T-cell (primary cell): ENCODE data around the gene C17orf107. TPM values are rescaled to one million over a fixed set of nuclear protein-coding genes. Genes with fewer than 3 reads are reported as not detected.
"Not testable (repeated sequence)": the region's sequence is repeated elsewhere in the genome, so short reads cannot be mapped to it uniquely, and the experiment has no call there.

Experiments used
- ATAC-seq, 4 experiments: fragments of 200-7000 bp in 3 of 4; fragments of 150-1000 bp in 1 of 4; cut with Tn5 transposase; replicated peaks in 1 of 4; 1 replicate in 3 of 4; 2 replicates in 1 of 4; pipeline ENCODE4 v1.10.0; 2021; ENCODE audit warnings: moderate library complexity in 3 of 4, mild to moderate bottlenecking in 2 of 4, moderate number of reproducible peaks in 1 of 4
- CTCF ChIA-PET, 2 donors: fragments of 300-600 bp; sonication (Branson Sonifier 250); formaldehyde crosslinking; loops; one replicate each; lab custom pipeline; 2022; ENCODE audit warnings: antibody characterized with exemption in 2 of 2; lab: Charles Lee
- POLR2A ChIA-PET, 2 donors: fragments of 300-600 bp; sonication (Branson Sonifier 250); formaldehyde crosslinking; loops; one replicate each; lab custom pipeline; 2022; ENCODE audit warnings: antibody characterized with exemption in 2 of 2; lab: Charles Lee
- DNase-seq, 35 experiments: peaks; one replicate each; pipeline versions ENCODE4 v3.0.0 to v3.0.0-alpha.2; 2013 to 2023
- H3K27ac ChIP-seq: one replicate; pipeline ENCODE4 v1.5.1; 2013; ENCODE audit warnings: low read length
- H3K27me3 ChIP-seq, 2 experiments: replicated peaks in 1 of 2; 1 replicate in 1 of 2; 2 replicates in 1 of 2; pipeline versions ENCODE4 v1.6.1 to v1.7.0; 2013; ENCODE audit warnings: low read length in 1 of 2, mixed read lengths in 1 of 2; ENCODE audit not compliant: control insufficient read depth in 2 of 2, insufficient read depth in 2 of 2; ENCODE audit errors: extremely low read depth in 1 of 2
- H3K36me3 ChIP-seq, 2 donors: 1 replicate in 1 of 2; 2 replicates in 1 of 2; pipeline versions ENCODE4 v1.6.1 to v1.7.0; 2013; ENCODE audit warnings: low read length in 1 of 2; ENCODE audit not compliant: control insufficient read depth in 2 of 2, insufficient read depth in 1 of 2; ENCODE audit errors: extremely low read depth in 1 of 2
- H3K4me1 ChIP-seq, 2 experiments: 1 replicate in 1 of 2; 2 replicates in 1 of 2; pipeline versions ENCODE4 v1.6.1 to v1.7.0; 2013; ENCODE audit warnings: low read length in 2 of 2, mixed read lengths in 1 of 2; ENCODE audit not compliant: insufficient read depth in 2 of 2, control insufficient read depth in 1 of 2; ENCODE audit errors: extremely low read depth in 1 of 2
- H3K4me3 ChIP-seq, 2 donors: 1 replicate in 1 of 2; 2 replicates in 1 of 2; pipeline versions ENCODE4 v1.5.1 to v1.7.0; 2013; ENCODE audit warnings: mild to moderate bottlenecking in 2 of 2, low read length in 1 of 2, moderate library complexity in 1 of 2; ENCODE audit not compliant: control insufficient read depth in 1 of 2; ENCODE audit errors: extremely low read depth in 1 of 2
- H3K9me3 ChIP-seq: 2 replicates; pipeline ENCODE4 v1.7.0; 2013
- H3K27ac Mint-ChIP-seq, 2 donors: one replicate each; pipeline ENCODE4 v1.8.0; 2020 to 2021; ENCODE audit warnings: mild to moderate bottlenecking in 2 of 2, mixed read lengths in 2 of 2
- H3K27me3 Mint-ChIP-seq, 2 donors: one replicate each; pipeline ENCODE4 v1.8.0; 2021 to 2022; ENCODE audit warnings: mixed read lengths in 2 of 2
- H3K36me3 Mint-ChIP-seq: one replicate; pipeline ENCODE4 v1.8.0; 2021; ENCODE audit warnings: mixed read lengths
- H3K4me1 Mint-ChIP-seq, 3 donors: one replicate each; pipeline ENCODE4 v1.8.0; 2020 to 2022; ENCODE audit warnings: mixed read lengths in 3 of 3, mild to moderate bottlenecking in 1 of 3
- H3K4me3 Mint-ChIP-seq, 3 donors: one replicate each; pipeline ENCODE4 v1.8.0; 2020 to 2022; ENCODE audit warnings: mild to moderate bottlenecking in 3 of 3, mixed read lengths in 3 of 3, moderate library complexity in 3 of 3
- H3K9me3 Mint-ChIP-seq, 3 donors: one replicate each; pipeline ENCODE4 v1.8.0; 2020 to 2022; ENCODE audit warnings: mixed read lengths in 3 of 3
- WGBS: methylation state at CpG from one replicate; pipeline ENCODE4 v1.1.5; 2013; ENCODE audit warnings: missing lambda C conversion rate; ENCODE audit not compliant: insufficient coverage; 5-methylcytosine and 5-hydroxymethylcytosine counted together
- total RNA-seq, 35 experiments: library from RNA in 6 of 35; stranded (reverse) in 6 of 35; fragments of 120-200 nt in 1 of 35; gene quantifications; one replicate each; pipeline versions ENCODE4 v1.2.1 to v1.2.4 and lab custom pipeline; 2013 to 2026

The C17orf107 gene
- total RNA-seq, 5 donors from 2014 or later (not counting 1 experiment from before 2014, with no cell fraction given): 3.1 to 41.1 (median 4.1) TPM

DNA sequence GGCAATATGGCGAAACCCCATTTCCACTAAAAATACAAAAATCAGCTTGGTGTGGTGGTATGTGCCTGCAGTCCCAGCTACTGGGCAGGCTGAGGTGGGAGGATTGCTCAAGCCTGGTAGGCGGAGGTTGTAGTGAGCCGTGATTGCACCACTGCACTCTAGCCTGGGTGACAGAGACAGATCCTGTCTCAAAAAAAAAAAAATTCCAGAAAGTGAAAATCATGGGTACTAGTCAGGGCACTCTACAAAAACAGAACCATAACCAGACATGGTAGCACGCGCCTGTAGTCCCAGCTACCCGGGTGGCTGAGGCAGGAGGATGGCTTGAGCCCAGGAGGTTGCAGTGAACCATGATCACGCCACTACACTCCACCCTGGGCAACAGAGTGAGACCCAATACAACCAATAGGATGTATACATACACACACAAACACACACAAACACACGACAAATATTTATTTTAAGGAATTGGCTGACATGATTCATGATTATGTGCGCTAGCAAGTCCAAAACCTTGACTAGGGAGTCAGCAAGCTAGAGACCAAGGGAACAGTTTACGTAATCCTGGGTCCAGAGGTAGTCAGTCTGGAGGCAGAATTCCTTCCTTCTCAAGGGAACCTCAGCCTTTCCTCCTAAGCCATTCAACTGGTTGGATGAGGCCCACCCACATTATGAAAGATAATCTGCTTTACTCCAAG is 21.2 kb downstream of the C17orf107 start:
- Mint-ChIP-seq H3K4me3 (no peak overlapping the region), H3K27me3 (no peaks in the 10 kb centered on the region), H3K9me3 (no peaks in the 10 kb centered on the region), H3K4me1 (no peaks in the 10 kb centered on the region), H3K36me3 (no peaks in the 10 kb centered on the region), H3K27ac (no peak overlapping the region)
- ChIA-PET POLR2A (interaction anchor here in 1 of 2 donors (0.5 kb wide), 1 partner anchor 623 kb away, joined by 3 read pairs; no protein-coding TSS in a partner anchor), CTCF (no interaction called here)
- no peak overlapping the region for H3K4me3 ChIP-seq
- no peaks in the 10 kb centered on the region for H3K4me1 ChIP-seq
- WGBS: 93% methylated on average over 3 of the region's 10 CpGs
- ATAC-seq: no peak
- H3K27ac ChIP-seq: no peak overlapping the region
- no peak for DNase-seq
- H3K27me3 ChIP-seq: no peaks in the 10 kb centered on the region
- H3K9me3 ChIP-seq: no peaks in the 10 kb centered on the region
- no peaks in the 10 kb centered on the region for H3K36me3 ChIP-seq

DNA sequence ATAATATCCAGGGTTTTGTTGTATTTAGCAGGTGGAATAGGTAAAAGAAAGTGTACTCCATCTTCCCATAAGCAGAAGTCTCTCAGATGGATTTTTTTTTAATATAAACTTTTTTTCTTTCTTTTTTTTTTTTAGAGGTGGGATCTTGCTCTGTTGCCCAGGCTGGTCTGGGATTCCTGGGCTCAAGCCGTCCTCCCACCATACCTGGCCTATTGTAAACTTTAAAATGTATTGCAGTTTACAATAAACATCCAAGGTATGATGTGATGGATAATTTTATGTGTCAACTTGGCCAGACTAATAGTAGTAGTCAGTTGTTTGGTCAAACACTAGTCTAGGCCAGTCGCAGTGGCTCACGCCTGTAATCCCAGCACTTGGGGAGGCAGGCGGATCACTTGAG is 22.0 kb downstream of the C17orf107 start:
- Histone ChIP-seq H3K4me1 (no peaks in the 10 kb centered on the region), H3K27ac (no peak overlapping the region), H3K27me3 (no peaks in the 10 kb centered on the region), H3K36me3 (no peaks in the 10 kb centered on the region), H3K9me3 (no peaks in the 10 kb centered on the region), H3K4me3 (no peak overlapping the region)
- no peaks in the 10 kb centered on the region for H3K9me3 Mint-ChIP-seq
- no peaks in the 10 kb centered on the region for H3K4me1 Mint-ChIP-seq
- H3K4me3 Mint-ChIP-seq: no peak overlapping the region
- DNase-seq (no peak), ATAC-seq (no peak)
- no peaks in the 10 kb centered on the region for H3K27me3 Mint-ChIP-seq
- WGBS: no CpG with 5 or more reads among the region's 4 CpGs
- peaks cover under 1% of the 10 kb centered on the region for H3K36me3 Mint-ChIP-seq
- CTCF ChIA-PET: no interaction called here
- POLR2A ChIA-PET: no interaction called here
- H3K27ac Mint-ChIP-seq: no peak overlapping the region

DNA sequence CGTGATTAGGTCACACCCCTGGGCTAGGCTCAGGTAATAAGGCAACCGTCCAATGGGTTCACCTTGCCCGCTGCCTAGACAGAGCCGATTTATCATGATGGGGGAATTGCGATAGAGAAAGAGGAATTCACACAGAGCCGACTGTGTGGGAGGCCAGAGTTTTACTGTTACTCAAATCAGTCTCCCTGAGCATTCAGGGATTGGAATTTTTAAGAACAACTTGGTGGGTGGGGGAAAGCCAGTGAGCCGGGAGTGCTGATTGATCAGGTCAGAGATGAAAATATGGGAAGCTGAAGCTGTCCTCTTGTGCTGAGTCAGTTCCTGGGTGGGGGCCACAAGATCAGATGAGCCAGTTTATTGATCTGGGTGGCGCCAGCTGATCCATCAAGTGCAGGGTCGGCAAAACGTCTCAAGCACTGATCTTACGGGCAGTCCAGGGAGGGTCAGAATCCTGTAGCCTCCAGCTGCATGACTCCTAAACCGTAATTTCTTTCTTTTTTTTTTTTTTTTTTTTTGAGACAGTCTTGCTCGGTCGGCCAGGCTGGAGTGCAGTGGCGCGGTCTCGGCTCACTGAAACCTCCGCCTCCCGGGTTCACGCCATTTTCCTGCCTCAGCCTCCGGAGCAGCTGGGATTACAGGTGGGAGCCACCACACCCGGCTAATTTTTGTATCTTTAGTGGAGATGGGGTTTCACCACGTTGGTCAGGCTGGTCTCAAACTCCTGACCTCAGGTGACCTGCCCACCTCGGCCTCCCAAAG is 27.4 kb downstream of the C17orf107 start:
- H3K4me3 ChIP-seq, H3K27ac ChIP-seq, DNase-seq, H3K27ac Mint-ChIP-seq, H3K4me1 Mint-ChIP-seq, H3K4me3 Mint-ChIP-seq, ATAC-seq, H3K9me3 ChIP-seq, H3K4me1 ChIP-seq, POLR2A ChIA-PET, H3K36me3 ChIP-seq, H3K27me3 Mint-ChIP-seq, H3K27me3 ChIP-seq, H3K9me3 Mint-ChIP-seq: not testable (repeated sequence)
- 87% methylated on average over 11 of the region's 24 CpGs for WGBS
- H3K36me3 Mint-ChIP-seq: peaks cover 14% of the 10 kb centered on the region
- CTCF ChIA-PET: interaction anchor here in 1 of 2 donors (0.7 kb wide), 1 partner anchor 656 kb away, joined by 3 read pairs; no protein-coding TSS in a partner anchor

DNA sequence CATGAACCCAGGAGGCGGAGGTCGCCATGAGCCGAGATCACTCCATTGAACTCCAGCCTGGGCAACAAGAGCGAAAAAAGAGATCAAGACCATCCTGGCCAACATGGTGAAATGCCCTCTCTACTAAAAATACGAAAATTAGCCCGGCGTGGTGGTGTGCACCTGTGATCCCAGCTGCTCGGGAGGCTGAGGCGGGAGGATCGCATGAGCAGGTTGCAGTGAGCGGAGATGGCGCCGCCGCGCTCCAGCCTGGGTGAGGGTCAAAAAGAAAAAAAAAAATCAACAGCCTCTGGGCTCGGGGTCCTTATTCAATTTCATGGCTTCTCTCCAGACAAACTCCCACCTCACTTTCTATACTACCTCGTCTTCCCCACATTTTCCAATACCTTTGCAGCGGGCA is 29.5 kb downstream of the C17orf107 start:
- H3K27ac Mint-ChIP-seq: no peak overlapping the region
- no peaks in the 10 kb centered on the region for H3K27me3 ChIP-seq
- H3K4me1 Mint-ChIP-seq: peaks cover 10 to 13% (median 12%) of the 10 kb centered on the region in 3 donors
- no peaks in the 10 kb centered on the region for H3K27me3 Mint-ChIP-seq
- H3K4me3 Mint-ChIP-seq: no peak overlapping the region
- no peak overlapping the region for H3K27ac ChIP-seq
- no peak overlapping the region for H3K4me3 ChIP-seq
- 97% methylated on average over 15 of the region's 18 CpGs for WGBS
- H3K9me3 Mint-ChIP-seq: no peaks in the 10 kb centered on the region
- peaks cover 0 to 6% of the 10 kb centered on the region in 2 experiments for H3K4me1 ChIP-seq
- no peaks in the 10 kb centered on the region for H3K36me3 ChIP-seq
- H3K36me3 Mint-ChIP-seq: peaks cover 19% of the 10 kb centered on the region
- CTCF ChIA-PET: no interaction called here
- POLR2A ChIA-PET: no interaction called here
- no peak for DNase-seq
- H3K9me3 ChIP-seq: no peaks in the 10 kb centered on the region
- no peak for ATAC-seq

DNA sequence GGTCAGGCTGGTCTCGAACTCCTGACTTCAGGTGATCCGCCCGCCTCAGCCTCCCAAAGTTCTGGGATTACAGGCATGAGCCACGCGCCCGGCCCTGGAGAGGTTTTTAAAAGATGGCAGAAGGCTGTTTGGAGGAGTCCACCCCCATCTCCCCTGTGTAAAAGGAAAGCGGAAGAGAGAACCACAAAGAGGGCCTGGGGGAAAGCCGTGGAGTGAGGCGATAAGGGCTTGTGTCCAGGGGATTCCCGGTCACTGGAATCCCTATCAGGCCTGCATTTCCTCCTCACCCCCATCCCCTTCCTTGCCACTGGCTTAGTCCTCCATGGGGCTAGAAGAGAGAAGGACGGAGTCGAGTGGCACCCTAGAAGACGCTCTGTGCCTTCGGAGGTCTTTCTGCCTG is 32.6 kb downstream of the C17orf107 start, which contains the start of gene GP1BA:
Gene GP1BA, plus strand, starts transcription at position 315 of the 400 bp plus-strand sequence. CDS start 328 bp downstream, outside the sequence.
- H3K9me3 Mint-ChIP-seq: no peaks in the 10 kb centered on the region
- Histone ChIP-seq H3K27me3 (no peaks in the 10 kb centered on the region), H3K9me3 (no peaks in the 10 kb centered on the region), H3K4me3 (no peak within 1 kb of the TSS), H3K27ac (no peak within 1 kb of the TSS), H3K4me1 (peaks cover 0 to 14% of the 10 kb centered on the region in 2 experiments), H3K36me3 (peaks cover 0 to 2% of the 10 kb centered on the region in 2 donors)
- no peak within 1 kb of the TSS for H3K27ac Mint-ChIP-seq
- H3K4me3 Mint-ChIP-seq: no peak within 1 kb of the TSS
- 92% methylated on average over 4 of the region's 14 CpGs for WGBS
- peaks cover 20% of the 10 kb centered on the region for H3K36me3 Mint-ChIP-seq
- H3K4me1 Mint-ChIP-seq: peaks cover 23 to 32% (median 25%) of the 10 kb centered on the region in 3 donors
- no peaks in the 10 kb centered on the region for H3K27me3 Mint-ChIP-seq
- DNase-seq (no peak), ATAC-seq (no peak)
- POLR2A ChIA-PET: no interaction called here
- CTCF ChIA-PET: interaction anchor here in 1 of 2 donors (1.0 kb wide), 1 partner anchor 35 kb away, joined by 3 read pairs; the partner anchor contains the start of gene SPAG7

DNA sequence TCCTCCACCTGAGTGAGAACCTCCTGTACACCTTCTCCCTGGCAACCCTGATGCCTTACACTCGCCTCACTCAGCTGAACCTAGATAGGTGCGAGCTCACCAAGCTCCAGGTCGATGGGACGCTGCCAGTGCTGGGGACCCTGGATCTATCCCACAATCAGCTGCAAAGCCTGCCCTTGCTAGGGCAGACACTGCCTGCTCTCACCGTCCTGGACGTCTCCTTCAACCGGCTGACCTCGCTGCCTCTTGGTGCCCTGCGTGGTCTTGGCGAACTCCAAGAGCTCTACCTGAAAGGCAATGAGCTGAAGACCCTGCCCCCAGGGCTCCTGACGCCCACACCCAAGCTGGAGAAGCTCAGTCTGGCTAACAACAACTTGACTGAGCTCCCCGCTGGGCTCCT is 33.4 kb downstream of the C17orf107 start:
- ChIA-PET CTCF (interaction anchor here in 1 of 2 donors (1.0 kb wide), 1 partner anchor 34 kb away, joined by 3 read pairs; the partner anchor contains the start of gene SPAG7), POLR2A (no interaction called here)
- no peaks in the 10 kb centered on the region for H3K27me3 Mint-ChIP-seq
- H3K36me3 Mint-ChIP-seq: peaks cover 24% of the 10 kb centered on the region
- H3K4me3 Mint-ChIP-seq: no peak overlapping the region
- ATAC-seq: no peak
- Histone ChIP-seq H3K4me3 (no peak overlapping the region), H3K36me3 (peaks cover 3 to 10% of the 10 kb centered on the region in 2 donors), H3K27me3 (no peaks in the 10 kb centered on the region), H3K4me1 (peaks cover 0 to 16% of the 10 kb centered on the region in 2 experiments), H3K27ac (no peak overlapping the region), H3K9me3 (no peaks in the 10 kb centered on the region)
- 94% methylated on average over 12 of the region's 12 CpGs for WGBS
- no peak overlapping the region for H3K27ac Mint-ChIP-seq
- no peaks in the 10 kb centered on the region for H3K9me3 Mint-ChIP-seq
- DNase-seq: no peak
- peaks cover 24 to 34% (median 29%) of the 10 kb centered on the region in 3 donors for H3K4me1 Mint-ChIP-seq
